Naive thymus-derived CD4-positive, alpha-beta T cell (primary cell): Measurements from ENCODE around the gene UMOD. TPM values are rescaled to one million over a fixed set of nuclear protein-coding genes. Genes with fewer than 3 reads are reported as not detected.
"Not testable (repeated sequence)": the region's sequence is repeated elsewhere in the genome, so short reads cannot be mapped to it uniquely, and the experiment has no call there.

Experiments
- ATAC-seq: fragments of 150-1000 bp; cut with Tn5 transposase; 2 replicates; pipeline ENCODE4 v1.10.0; 2021; ENCODE audit warnings: mild to moderate bottlenecking, moderate library complexity
- CTCF ChIA-PET: fragments of 350-600 bp; sonication (Branson Sonifier 250); formaldehyde crosslinking; loops from one replicate; lab custom pipeline; 2021; ENCODE audit warnings: antibody characterized with exemption; lab: Charles Lee
- POLR2A ChIA-PET: fragments of 350-600 bp; sonication (Branson Sonifier 250); formaldehyde crosslinking; loops from one replicate; lab custom pipeline; 2021; ENCODE audit warnings: antibody characterized with exemption, inconsistent platforms; lab: Charles Lee
- DNase-seq, 9 donors: peaks; one replicate each; pipeline versions ENCODE4 v3.0.0 to v3.0.0-alpha.2; 2020 to 2022; ENCODE audit warnings: mixed read lengths in 1 of 9
- H3K27ac ChIP-seq: one replicate; pipeline ENCODE4 v1.7.0; 2013; ENCODE audit warnings: mild to moderate bottlenecking, low read depth, low read length, moderate library complexity
- H3K27me3 ChIP-seq, 2 donors: one replicate each; pipeline ENCODE4 v1.7.0; 2013; ENCODE audit warnings: low read length in 2 of 2, mild to moderate bottlenecking in 2 of 2, moderate library complexity in 2 of 2; ENCODE audit not compliant: control insufficient read depth in 2 of 2, insufficient read depth in 2 of 2
- H3K36me3 ChIP-seq, 3 experiments: 1 replicate in 2 of 3; 2 replicates in 1 of 3; pipeline ENCODE4 v1.7.0; 2013; ENCODE audit warnings: low read length in 3 of 3, mild to moderate bottlenecking in 3 of 3, moderate library complexity in 1 of 3; ENCODE audit not compliant: insufficient read depth in 3 of 3, control insufficient read depth in 2 of 3
- H3K4me1 ChIP-seq, 2 donors: one replicate each; pipeline ENCODE4 v1.7.0; 2013; ENCODE audit warnings: low read length in 2 of 2, mild to moderate bottlenecking in 2 of 2, moderate library complexity in 1 of 2; ENCODE audit not compliant: control insufficient read depth in 2 of 2, insufficient read depth in 2 of 2
- H3K4me3 ChIP-seq: 2 replicates; pipeline ENCODE4 v1.7.0; 2013; ENCODE audit warnings: mild to moderate bottlenecking, low read length
- H3K9me3 ChIP-seq, 3 experiments: 1 replicate in 2 of 3; 2 replicates in 1 of 3; pipeline ENCODE4 v1.7.0; 2013; ENCODE audit warnings: low read length in 3 of 3; ENCODE audit not compliant: control insufficient read depth in 2 of 3
- H3K27ac Mint-ChIP-seq, 9 donors: one replicate each; pipeline ENCODE4 v1.8.0; 2020 to 2022; ENCODE audit warnings: mixed read lengths in 9 of 9, mild to moderate bottlenecking in 8 of 9, moderate library complexity in 5 of 9, inconsistent platforms in 2 of 9
- H3K27me3 Mint-ChIP-seq, 5 donors: one replicate each; pipeline ENCODE4 v1.8.0; 2021 to 2022; ENCODE audit warnings: mixed read lengths in 5 of 5, mild to moderate bottlenecking in 1 of 5
- H3K36me3 Mint-ChIP-seq, 5 donors: one replicate each; pipeline ENCODE4 v1.8.0; 2020 to 2022; ENCODE audit warnings: mixed read lengths in 5 of 5, mild to moderate bottlenecking in 3 of 5, inconsistent platforms in 1 of 5
- H3K4me1 Mint-ChIP-seq, 7 donors: one replicate each; pipeline ENCODE4 v1.8.0; 2020 to 2022; ENCODE audit warnings: mixed read lengths in 7 of 7, mild to moderate bottlenecking in 3 of 7, inconsistent platforms in 1 of 7
- H3K4me3 Mint-ChIP-seq, 10 donors: one replicate each; pipeline ENCODE4 v1.8.0; 2020 to 2022; ENCODE audit warnings: mild to moderate bottlenecking in 10 of 10, mixed read lengths in 10 of 10, moderate library complexity in 6 of 10, inconsistent platforms in 2 of 10
- H3K9me3 Mint-ChIP-seq, 11 donors: one replicate each; pipeline ENCODE4 v1.8.0; 2020 to 2022; ENCODE audit warnings: mixed read lengths in 11 of 11, mild to moderate bottlenecking in 4 of 11, inconsistent platforms in 1 of 11, moderate library complexity in 1 of 11
- intact Hi-C, 2 donors: fragments of 100-400 bp; cut with micrococcal nuclease; formaldehyde crosslinking; loops; one replicate each; pipeline ENCODE4 v1.15.1; 2023
- polyA plus RNA-seq, 2 donors: library from polyadenylated mRNA; unstranded; fragments of 300-500 nt; fragmentation: Illumina TruSeq; gene quantifications; one replicate each; pipeline ENCODE4 v1.2.3, GENCODE V29; 2021
- total RNA-seq, 6 experiments: library from RNA in 5 of 6; stranded (reverse) in 5 of 6; gene quantifications; 1 replicate in 5 of 6; 2 replicates in 1 of 6; pipeline ENCODE4 v1.2.3 and lab custom pipeline; 2021 to 2026

Gene UMOD
- total and polyA plus RNA-seq, 7 experiments from 2014 or later, result not detected

DNA sequence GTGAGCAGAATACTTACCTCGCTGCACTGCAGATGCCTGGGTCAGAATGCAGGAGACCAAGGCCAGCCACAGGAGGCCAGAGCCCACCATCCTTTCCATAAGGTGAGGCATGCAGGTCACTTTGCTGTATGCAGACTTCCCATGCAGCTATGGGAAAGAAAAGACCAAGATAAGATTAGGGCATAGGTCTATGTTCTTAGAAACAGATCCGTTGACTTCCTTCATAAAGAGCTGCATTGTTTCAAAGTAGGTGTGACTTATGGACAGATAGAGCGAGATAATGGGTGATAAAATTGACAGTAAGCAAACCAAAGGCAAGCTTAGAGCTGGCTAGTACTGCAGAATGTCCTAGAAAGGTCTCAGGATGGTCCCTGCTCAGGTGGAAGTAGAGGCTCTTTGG lies 26.2 kb downstream of the UMOD start:
- no peaks in the 10 kb centered on the region for H3K36me3 ChIP-seq
- H3K27ac ChIP-seq, result no peak overlapping the region
- H3K4me1 ChIP-seq, result no peaks in the 10 kb centered on the region
- H3K9me3 Mint-ChIP-seq, result peaks cover 0 to 8% (median 0%) of the 10 kb centered on the region in 11 donors
- H3K9me3 ChIP-seq, result no peaks in the 10 kb centered on the region
- DNase-seq, result no peak
- peaks cover 0 to 10% (median 9%) of the 10 kb centered on the region in 5 donors for H3K27me3 Mint-ChIP-seq
- H3K27ac Mint-ChIP-seq, result no peak overlapping the region
- H3K4me1 Mint-ChIP-seq, result no peaks in the 10 kb centered on the region
- ChIA-PET POLR2A (no interaction called here), CTCF (no interaction called here)
- H3K36me3 Mint-ChIP-seq, result no peaks in the 10 kb centered on the region
- no peaks in the 10 kb centered on the region for H3K27me3 ChIP-seq
- ATAC-seq, result no peak
- no peak overlapping the region for H3K4me3 ChIP-seq
- intact Hi-C loops, result no loop called here
- H3K4me3 Mint-ChIP-seq, result no peak overlapping the region

DNA sequence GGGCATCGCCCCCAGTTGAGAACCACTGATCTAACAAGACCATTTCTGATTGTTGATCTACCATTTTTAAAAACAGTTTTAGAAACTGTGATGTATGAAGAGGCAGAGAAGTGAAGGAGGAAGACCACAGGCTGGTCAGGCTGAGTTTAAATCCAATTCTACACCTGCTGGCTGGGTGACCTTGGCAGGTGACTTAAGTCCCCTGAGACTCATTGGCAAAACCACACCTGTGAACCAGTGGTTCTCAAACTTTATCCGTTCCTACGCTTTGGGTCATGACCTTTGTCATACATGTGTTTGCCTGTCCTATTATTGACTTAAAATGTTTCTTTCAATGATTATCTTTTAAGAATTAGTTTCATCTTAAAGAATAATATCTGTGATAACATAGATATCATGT lies 27.5 kb downstream of the UMOD start:
- ATAC-seq (no peak), DNase-seq (no peak)
- POLR2A ChIA-PET, result no interaction called here
- Mint-ChIP-seq H3K9me3 (peaks cover 0 to 8% (median 0%) of the 10 kb centered on the region in 11 donors), H3K4me1 (no peaks in the 10 kb centered on the region), H3K27me3 (peaks cover 0 to 15% (median 10%) of the 10 kb centered on the region in 5 donors), H3K4me3 (no peak overlapping the region), H3K27ac (no peak overlapping the region), H3K36me3 (no peaks in the 10 kb centered on the region)
- Histone ChIP-seq H3K36me3 (no peaks in the 10 kb centered on the region), H3K27ac (no peak overlapping the region), H3K4me1 (no peaks in the 10 kb centered on the region), H3K4me3 (no peak overlapping the region), H3K9me3 (no peaks in the 10 kb centered on the region), H3K27me3 (no peaks in the 10 kb centered on the region)
- intact Hi-C loops, result no loop called here
- CTCF ChIA-PET, result no interaction called here

- Histone ChIP-seq H3K36me3 (no peaks in the 10 kb centered on the region), H3K27ac (no peak overlapping the region), H3K9me3 (no peaks in the 10 kb centered on the region), H3K4me1 (no peaks in the 10 kb centered on the region), H3K27me3 (no peaks in the 10 kb centered on the region), H3K4me3 (no peak overlapping the region)
- ChIA-PET CTCF (no interaction called here), POLR2A (no interaction called here)
- ATAC-seq (no peak), DNase-seq (no peak)
- intact Hi-C loops, result no loop called here
- H3K9me3 Mint-ChIP-seq, result peaks cover 0 to 5% (median 0%) of the 10 kb centered on the region in 11 donors
- H3K27ac Mint-ChIP-seq, result no peak overlapping the region
- no peaks in the 10 kb centered on the region for H3K36me3 Mint-ChIP-seq
- no peak overlapping the region for H3K4me3 Mint-ChIP-seq
- peaks cover 0 to 16% (median 10%) of the 10 kb centered on the region in 5 donors for H3K27me3 Mint-ChIP-seq
- H3K4me1 Mint-ChIP-seq, result no peaks in the 10 kb centered on the region
These were observed 28.9 kb downstream of the UMOD start for GRCh38 chr16:20323591-20324117.

DNA sequence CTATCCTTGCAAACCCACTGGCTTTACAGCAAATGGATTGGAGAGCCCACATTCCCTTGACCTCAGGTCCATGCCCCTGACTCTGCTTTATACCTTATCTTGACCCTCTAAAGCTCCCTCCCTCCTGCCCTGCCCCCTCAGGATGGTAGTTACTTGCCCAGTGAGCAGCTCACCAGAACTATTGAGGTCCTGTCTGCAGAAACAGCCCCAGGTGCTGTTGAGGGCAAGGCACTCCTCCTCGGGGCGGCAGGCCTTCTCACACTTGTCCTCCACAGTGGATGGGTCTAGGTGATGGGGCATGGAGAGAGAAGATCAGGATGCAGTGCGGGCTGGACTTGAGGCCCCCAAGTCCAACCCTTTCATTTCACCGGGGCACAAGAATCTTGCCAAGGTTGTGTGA lies 29.8 kb downstream of the UMOD start:
- intact Hi-C loops, result no loop called here
- CTCF ChIA-PET, result no interaction called here
- Mint-ChIP-seq H3K27me3 (peaks cover 0 to 16% (median 10%) of the 10 kb centered on the region in 5 donors), H3K4me1 (no peaks in the 10 kb centered on the region), H3K9me3 (peaks cover 0 to 5% (median 0%) of the 10 kb centered on the region in 11 donors), H3K4me3 (no peak overlapping the region), H3K36me3 (no peaks in the 10 kb centered on the region), H3K27ac (no peak overlapping the region)
- no peaks in the 10 kb centered on the region for H3K4me1 ChIP-seq
- no peaks in the 10 kb centered on the region for H3K27me3 ChIP-seq
- no peaks in the 10 kb centered on the region for H3K9me3 ChIP-seq
- no peak for DNase-seq
- ATAC-seq, result no peak
- H3K4me3 ChIP-seq, result no peak overlapping the region
- H3K36me3 ChIP-seq, result no peaks in the 10 kb centered on the region
- POLR2A ChIA-PET, result no interaction called here
- H3K27ac ChIP-seq, result no peak overlapping the region

DNA sequence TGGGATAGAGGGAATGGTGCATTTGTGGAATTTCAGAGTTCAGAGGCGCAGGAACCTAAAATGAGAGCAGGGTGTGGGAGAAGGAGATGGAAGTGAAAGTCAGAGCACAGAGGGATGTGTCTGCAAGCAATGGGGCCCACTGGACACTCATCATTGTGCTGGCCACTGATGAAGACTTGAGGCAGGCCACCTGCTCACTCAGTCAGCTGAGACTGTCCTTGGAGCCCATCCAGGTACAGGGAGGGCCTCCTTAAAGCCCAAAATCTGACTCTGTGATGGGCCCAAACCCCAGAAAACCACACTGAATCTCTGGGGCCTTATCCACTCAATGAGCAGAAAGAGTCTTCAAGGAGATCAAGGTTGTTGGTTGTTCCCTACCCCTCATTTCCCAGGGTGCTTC lies 30.8 kb downstream of the UMOD start:
- Histone ChIP-seq H3K4me1 (no peaks in the 10 kb centered on the region), H3K27ac (no peak overlapping the region), H3K27me3 (no peaks in the 10 kb centered on the region), H3K9me3 (no peaks in the 10 kb centered on the region), H3K4me3 (no peak overlapping the region), H3K36me3 (no peaks in the 10 kb centered on the region)
- H3K27ac Mint-ChIP-seq, result no peak overlapping the region
- H3K27me3 Mint-ChIP-seq, result peaks cover 0 to 24% (median 15%) of the 10 kb centered on the region in 5 donors
- H3K4me1 Mint-ChIP-seq, result no peaks in the 10 kb centered on the region
- H3K36me3 Mint-ChIP-seq, result no peaks in the 10 kb centered on the region
- ATAC-seq, result no peak
- intact Hi-C loops, result no loop called here
- H3K9me3 Mint-ChIP-seq, result peaks cover 0 to 3% (median 0%) of the 10 kb centered on the region in 11 donors
- ChIA-PET POLR2A (no interaction called here), CTCF (no interaction called here)
- no peak overlapping the region for H3K4me3 Mint-ChIP-seq
- DNase-seq, result no peak

- not testable (repeated sequence) for DNase-seq
These were observed 31.5 kb downstream of the UMOD start for GRCh38 chr16:20321051-20321450.

GRCh38 chr16:20320592-20320991 lies 31.9 kb downstream of the UMOD start:
- no peaks in the 10 kb centered on the region for H3K9me3 ChIP-seq
- no peaks in the 10 kb centered on the region for H3K27me3 ChIP-seq
- POLR2A ChIA-PET, result no interaction called here
- no peaks in the 10 kb centered on the region for H3K36me3 ChIP-seq
- H3K27me3 Mint-ChIP-seq, result peaks cover 0 to 24% (median 16%) of the 10 kb centered on the region in 5 donors
- H3K4me1 ChIP-seq, result no peaks in the 10 kb centered on the region
- no peaks in the 10 kb centered on the region for H3K36me3 Mint-ChIP-seq
- H3K4me1 Mint-ChIP-seq, result peaks cover 0 to 1% (median 0%) of the 10 kb centered on the region in 7 donors
- no peak overlapping the region for H3K4me3 ChIP-seq
- intact Hi-C loops, result no loop called here
- ATAC-seq (no peak), DNase-seq (no peak)
- CTCF ChIA-PET, result no interaction called here
- H3K9me3 Mint-ChIP-seq, result no peaks in the 10 kb centered on the region
- H3K27ac Mint-ChIP-seq, result no peak overlapping the region
- H3K4me3 Mint-ChIP-seq, result no peak overlapping the region
- no peak overlapping the region for H3K27ac ChIP-seq

More at GRCh38 chr16:20321051-20321450, 31.5 kb downstream of the UMOD start:
- H3K27me3 ChIP-seq, H3K4me3 ChIP-seq, H3K9me3 Mint-ChIP-seq, H3K36me3 Mint-ChIP-seq, intact Hi-C loops, CTCF ChIA-PET, H3K4me1 ChIP-seq, H3K27ac ChIP-seq, H3K9me3 ChIP-seq, H3K27ac Mint-ChIP-seq, POLR2A ChIA-PET, H3K36me3 ChIP-seq, H3K4me3 Mint-ChIP-seq, H3K4me1 Mint-ChIP-seq, ATAC-seq: not testable (repeated sequence)
- peaks cover 0 to 24% (median 16%) of the 10 kb centered on the region in 5 donors for H3K27me3 Mint-ChIP-seq
